HG03175 (cell line): ENCODE measurements around the gene TIMM29.
"Not testable (repeated sequence)": the region's sequence is repeated elsewhere in the genome, so short reads cannot be mapped to it uniquely, and the experiment has no call there.

Experiments
- ATAC-seq: cut with Tn5 transposase; IDR thresholded peaks from one replicate; pipeline ENCODE4 v1.9.1; 2021; ENCODE audit warnings: mild to moderate bottlenecking, moderate library complexity; ENCODE audit not compliant: unreplicated experiment

TIMM29 gene

GRCh38 chr19:10936661-10937084 is 8.1 kb downstream of the TIMM29 start:
- ATAC-seq, result no peak

GRCh38 chr19:10941649-10942048 is 13.0 kb downstream of the TIMM29 start:
- ATAC-seq, result not testable (repeated sequence)

GRCh38 chr19:10943412-10943811 is 14.8 kb downstream of the TIMM29 start:
- not testable (repeated sequence) for ATAC-seq

GRCh38 chr19:10945264-10945663 is 16.7 kb downstream of the TIMM29 start:
- ATAC-seq, result no peak

GRCh38 chr19:10946958-10947657 is 18.5 kb downstream of the TIMM29 start:
- ATAC-seq, result no peak

- ATAC-seq, result no peak
These were observed 24.2 kb downstream of the TIMM29 start for GRCh38 chr19:10952809-10953208.

GRCh38 chr19:10959277-10959968 is 30.8 kb downstream of the TIMM29 start:
- ATAC-seq, result not testable (repeated sequence)

- ATAC-seq, result peak; percentile 77
These were observed 31.9 kb downstream of the TIMM29 start, which contains the start of gene SMARCA4 for GRCh38 chr19:10960314-10961072. Gene SMARCA4 (plus strand): TSS chr19:10961030. CDS start chr19:10984152, 23,122 bp downstream.

- peak; percentile 28 for ATAC-seq
These were observed 32.7 kb downstream of the TIMM29 start for GRCh38 chr19:10961073-10961860.

- ATAC-seq, result no peak
These were observed 34.3 kb downstream of the TIMM29 start for GRCh38 chr19:10962863-10963262.

GRCh38 chr19:10963865-10964264 is 35.3 kb downstream of the TIMM29 start:
- ATAC-seq, result no peak

- no peak for ATAC-seq
These were observed 36.3 kb downstream of the TIMM29 start for GRCh38 chr19:10964903-10965302.

GRCh38 chr19:10965398-10965797 is 36.8 kb downstream of the TIMM29 start:
- no peak for ATAC-seq

- ATAC-seq, result no peak
These were observed 38.2 kb downstream of the TIMM29 start for GRCh38 chr19:10966809-10967208.

- no peak for ATAC-seq
These were observed 40.0 kb downstream of the TIMM29 start for GRCh38 chr19:10968527-10969135.

- no peak for ATAC-seq
These were observed 42.6 kb downstream of the TIMM29 start for GRCh38 chr19:10971107-10971726.

GRCh38 chr19:10975374-10976130 is 46.9 kb downstream of the TIMM29 start:
- no peak for ATAC-seq

- no peak for ATAC-seq
These were observed 47.7 kb downstream of the TIMM29 start for GRCh38 chr19:10976131-10976892.

GRCh38 chr19:10977742-10978092 is 49.1 kb downstream of the TIMM29 start:
- ATAC-seq, result no peak
